SIG-M5 (cell line): ENCODE results near the gene PIP4K2C.
A peak's percentile ranks its signal among the peaks of the same experiment; 100 is the strongest.

Experiments
- DNase-seq: peaks from one replicate; lab custom pipeline; 2025; lab: John Stamatoyannopoulos, UW

PIP4K2C gene

GRCh38 chr12:57590864-57591781 lies at the start of gene PIP4K2C:
PIP4K2C (plus strand) TSS chr12:57591192; CDS start chr12:57591290, 98 bp downstream.
- DNase-seq = no peak

- no peak for DNase-seq
Observed at GRCh38 chr12:57541717-57542116, 49.3 kb upstream of the PIP4K2C start.

- DNase-seq = no peak
Observed at GRCh38 chr12:57543581-57543980, 47.4 kb upstream of the PIP4K2C start.

GRCh38 chr12:57545809-57546437 lies 45.1 kb upstream of the PIP4K2C start:
- DNase-seq = no peak

GRCh38 chr12:57546438-57547287 lies 44.3 kb upstream of the PIP4K2C start, which contains the start of gene DCTN2:
DCTN2 (minus strand) TSS chr12:57547192; CDS start chr12:57547063, 129 bp downstream.
- peak; percentile 95 for DNase-seq

GRCh38 chr12:57547288-57548012 lies 43.5 kb upstream of the PIP4K2C start:
- no peak for DNase-seq

- no peak for DNase-seq
Observed at GRCh38 chr12:57548013-57548315, 43.0 kb upstream of the PIP4K2C start.

- no peak for DNase-seq
Observed at GRCh38 chr12:57548488-57548887, 42.5 kb upstream of the PIP4K2C start.

- no peak for DNase-seq
Observed at GRCh38 chr12:57549203-57549908, 41.6 kb upstream of the PIP4K2C start.

- no peak for DNase-seq
Observed at GRCh38 chr12:57549909-57550640, 40.9 kb upstream of the PIP4K2C start, which contains the start of gene KIF5A. KIF5A (plus strand) TSS chr12:57550044; CDS start chr12:57550272, 228 bp downstream.

- DNase-seq = no peak
Observed at GRCh38 chr12:57550641-57551549, 40.1 kb upstream of the PIP4K2C start.

GRCh38 chr12:57551637-57552305 lies 39.2 kb upstream of the PIP4K2C start:
- no peak for DNase-seq

GRCh38 chr12:57552306-57552651 lies 38.7 kb upstream of the PIP4K2C start:
- DNase-seq = no peak

- DNase-seq = no peak
Observed at GRCh38 chr12:57552835-57553313, 38.1 kb upstream of the PIP4K2C start.

GRCh38 chr12:57553343-57554202 lies 37.4 kb upstream of the PIP4K2C start:
- no peak for DNase-seq

GRCh38 chr12:57554453-57554852 lies 36.5 kb upstream of the PIP4K2C start:
- no peak for DNase-seq

- no peak for DNase-seq
Observed at GRCh38 chr12:57554897-57555296, 36.1 kb upstream of the PIP4K2C start.

GRCh38 chr12:57558864-57559263 lies 32.1 kb upstream of the PIP4K2C start:
- no peak for DNase-seq
